Fibroblast of mammary gland (primary cell): ENCODE measurements around the gene AK9.

Source experiments
- DNase-seq: peaks from one replicate; pipeline ENCODE4 v3.0.0-alpha.2; 2010; ENCODE audit warnings: low read depth
- H3K4me3 ChIP-seq: 2 replicates; pipeline ENCODE4 v1.5.1; 2011; ENCODE audit warnings: low read depth, mild to moderate bottlenecking, low read length, moderate library complexity; ENCODE audit not compliant: control insufficient read depth
- CTCF ChIP-seq: conservative IDR thresholded peaks from 2 replicates; pipeline ENCODE4 v1.5.1; 2011; ENCODE audit warnings: low read depth, low read length, inconsistent platforms; ENCODE audit not compliant: control insufficient read depth, insufficient read depth

The AK9 gene

GRCh38 chr6:109449064-109449794 is 241.8 kb downstream of the AK9 start:
- H3K4me3 ChIP-seq, result no peak overlapping the region
- DNase-seq, result no peak
- no peak for TF ChIP-seq CTCF

- no peak overlapping the region for H3K4me3 ChIP-seq
- DNase-seq, result no peak
- no peak for TF ChIP-seq CTCF
These were observed 242.4 kb downstream of the AK9 start for GRCh38 chr6:109448615-109449014.

GRCh38 chr6:109447878-109448555 is 243.0 kb downstream of the AK9 start:
- peak; percentile 31 for DNase-seq
- no peak overlapping the region for H3K4me3 ChIP-seq
- no peak for TF ChIP-seq CTCF

GRCh38 chr6:109447087-109447486 is 243.9 kb downstream of the AK9 start:
- TF ChIP-seq CTCF, result no peak
- DNase-seq, result no peak
- no peak overlapping the region for H3K4me3 ChIP-seq

GRCh38 chr6:109446541-109446940 is 244.5 kb downstream of the AK9 start:
- H3K4me3 ChIP-seq, result no peak overlapping the region
- DNase-seq, result no peak
- no peak for TF ChIP-seq CTCF

- no peak overlapping the region for H3K4me3 ChIP-seq
- no peak for DNase-seq
- no peak for TF ChIP-seq CTCF
These were observed 244.9 kb downstream of the AK9 start for GRCh38 chr6:109446072-109446471.
